Liver (tissue), 9 donors: Measurements from ENCODE around the gene RGS3. TPM values are rescaled to one million over a fixed set of nuclear protein-coding genes. Genes with fewer than 3 reads are reported as not detected.

Source experiments
- DNase-seq: peaks from one replicate; pipeline ENCODE4 v3.0.0-alpha.2; 2017; ENCODE audit warnings: low spot score
- H3K27ac ChIP-seq, 2 donors: one replicate each; pipeline ENCODE4 v1.7.0; 2013; ENCODE audit warnings: inconsistent platforms in 2 of 2, low read length in 2 of 2, control low read depth in 1 of 2, low read depth in 1 of 2, mild to moderate bottlenecking in 1 of 2
- H3K27me3 ChIP-seq, 4 donors: one replicate each; pipeline versions ENCODE4 v1.6.1 to v1.7.0; 2013; ENCODE audit warnings: low read length in 3 of 4, inconsistent platforms in 1 of 4, mild to moderate bottlenecking in 1 of 4, moderate library complexity in 1 of 4; ENCODE audit not compliant: control insufficient read depth in 4 of 4, insufficient read depth in 4 of 4
- H3K36me3 ChIP-seq, 4 donors: one replicate each; pipeline versions ENCODE4 v1.6.1 to v1.7.0; 2013; ENCODE audit warnings: low read length in 3 of 4, mild to moderate bottlenecking in 3 of 4, low read depth in 1 of 4, moderate library complexity in 1 of 4; ENCODE audit not compliant: control insufficient read depth in 4 of 4, insufficient read depth in 3 of 4
- H3K4me1 ChIP-seq, 4 donors: one replicate each; pipeline versions ENCODE4 v1.6.1 to v1.7.0; 2013; ENCODE audit warnings: low read length in 3 of 4, mild to moderate bottlenecking in 3 of 4, moderate library complexity in 1 of 4; ENCODE audit not compliant: control insufficient read depth in 4 of 4, insufficient read depth in 4 of 4
- H3K4me3 ChIP-seq, 3 donors: one replicate each; pipeline versions ENCODE4 v1.6.1 to v1.7.0; 2013; ENCODE audit warnings: low read length in 3 of 3, control low read depth in 1 of 3, low read depth in 1 of 3, mild to moderate bottlenecking in 1 of 3
- H3K9ac ChIP-seq, 2 donors: one replicate each; pipeline ENCODE4 v1.7.0; 2013; ENCODE audit warnings: low read length in 2 of 2, mild to moderate bottlenecking in 2 of 2, moderate library complexity in 2 of 2, control low read depth in 1 of 2, low read depth in 1 of 2
- H3K9me3 ChIP-seq, 4 donors: one replicate each; pipeline versions ENCODE4 v1.6.1 to v1.7.0; 2013; ENCODE audit warnings: low read length in 3 of 4; ENCODE audit not compliant: control insufficient read depth in 4 of 4
- CTCF ChIP-seq: fragments of 150-350 bp; IDR thresholded peaks from 2 replicates; pipeline ENCODE4 v1.5.1; 2017; ENCODE audit warnings: improper control_type of control experiment, low read depth, low read length; ENCODE audit not compliant: missing input control
- EGR1 ChIP-seq, 2 donors: IDR thresholded peaks; 2 replicates each; pipeline ENCODE4 v1.6.1; 2016 to 2018; ENCODE audit warnings: antibody characterized with exemption in 2 of 2, low read depth in 2 of 2
- FOXA1 ChIP-seq: IDR thresholded peaks from 2 replicates; pipeline ENCODE4 v1.6.1; 2016; ENCODE audit warnings: antibody characterized with exemption
- FOXA2 ChIP-seq: IDR thresholded peaks from 2 replicates; pipeline ENCODE4 v1.6.1; 2016; ENCODE audit warnings: antibody characterized with exemption
- GABPA ChIP-seq, 2 donors: IDR thresholded peaks in 1 of 2; conservative IDR thresholded peaks in 1 of 2; 2 replicates each; pipeline ENCODE4 v1.6.1; 2016; ENCODE audit warnings: antibody characterized with exemption in 2 of 2, mild to moderate bottlenecking in 1 of 2, moderate library complexity in 1 of 2
- HNF4A ChIP-seq, 2 donors: conservative IDR thresholded peaks; 2 replicates each; pipeline ENCODE4 v1.6.1; 2016; ENCODE audit warnings: antibody characterized with exemption in 2 of 2, mild to moderate bottlenecking in 2 of 2
- HNF4G ChIP-seq: IDR thresholded peaks from 2 replicates; pipeline ENCODE4 v1.6.1; 2016; ENCODE audit warnings: antibody characterized with exemption
- JUND ChIP-seq, 2 donors: IDR thresholded peaks; 2 replicates each; pipeline ENCODE4 v1.6.1; 2016; ENCODE audit warnings: antibody characterized with exemption in 2 of 2
- NR2F2 ChIP-seq: IDR thresholded peaks from 2 replicates; pipeline ENCODE4 v1.6.1; 2016; ENCODE audit warnings: antibody characterized with exemption
- RAD21 ChIP-seq, 2 donors: IDR thresholded peaks; 2 replicates each; pipeline ENCODE4 v1.6.1; 2016; ENCODE audit warnings: antibody characterized with exemption in 2 of 2, mild to moderate bottlenecking in 2 of 2
- RXRA ChIP-seq, 2 donors: IDR thresholded peaks; 2 replicates each; pipeline ENCODE4 v1.6.1; 2017 to 2018; ENCODE audit warnings: antibody characterized with exemption in 2 of 2, mild to moderate bottlenecking in 1 of 2
- SP1 ChIP-seq: IDR thresholded peaks from 2 replicates; pipeline ENCODE4 v1.6.1; 2018; ENCODE audit warnings: antibody characterized with exemption, mild to moderate bottlenecking
- TAF1 ChIP-seq: conservative IDR thresholded peaks from 2 replicates; pipeline ENCODE4 v1.6.1; 2016; ENCODE audit warnings: antibody characterized with exemption, mild to moderate bottlenecking
- YY1 ChIP-seq: IDR thresholded peaks from 2 replicates; pipeline ENCODE4 v1.6.1; 2016; ENCODE audit warnings: antibody characterized with exemption, mild to moderate bottlenecking
- WGBS: extraction: QIAGEN DNeasy Blood & Tissue Kit; methylation state at CpG from one replicate; pipeline ENCODE4 v1.1.7; 2013; 5-methylcytosine and 5-hydroxymethylcytosine counted together
- polyA plus RNA-seq, 2 donors: library from polyadenylated mRNA; stranded (reverse) in 1 of 2; unstranded in 1 of 2; fragments of 200-250 nt in 1 of 2; fragments of >200 nt in 1 of 2; fragmentation: Nextera tagmentation in 1 of 2; extraction: Ambion mirVana in 1 of 2; gene quantifications; one replicate each; pipeline versions ENCODE4 v1.2.1 to v1.2.3, GENCODE V29; 2013 to 2015
- total RNA-seq, 2 donors: library from RNA; depleted of rRNA; stranded (reverse); fragments of >200 nt; gene quantifications; one replicate each; pipeline ENCODE4 v1.2.3, GENCODE V29; 2014
- TF ChIP-seq, protein P1 (sequence below): IDR thresholded peaks from 2 replicates; pipeline ENCODE4 v1.6.1; 2016; ENCODE audit warnings: antibody characterized with exemption
- TF ChIP-seq, protein P2 (sequence below): IDR thresholded peaks from 2 replicates; pipeline ENCODE4 v1.6.1; 2016; ENCODE audit warnings: antibody characterized with exemption
- TF ChIP-seq, protein P3 (sequence below): IDR thresholded peaks from 2 replicates; pipeline ENCODE4 v1.6.1; 2016; ENCODE audit warnings: antibody characterized with exemption, mild to moderate bottlenecking
- TF ChIP-seq, protein P4 (sequence below): IDR thresholded peaks from 2 replicates; pipeline ENCODE4 v1.6.1; 2016; ENCODE audit warnings: antibody characterized with exemption
- donor health status: healthy.
- donor health status: healthy.
- donor health status: healthy.
- donor health status: healthy.
- donor health status: healthy.

The RGS3 gene
- total and polyA plus RNA-seq, 4 donors, result 13.0 to 65.0 (median 28.3) TPM

DNA sequence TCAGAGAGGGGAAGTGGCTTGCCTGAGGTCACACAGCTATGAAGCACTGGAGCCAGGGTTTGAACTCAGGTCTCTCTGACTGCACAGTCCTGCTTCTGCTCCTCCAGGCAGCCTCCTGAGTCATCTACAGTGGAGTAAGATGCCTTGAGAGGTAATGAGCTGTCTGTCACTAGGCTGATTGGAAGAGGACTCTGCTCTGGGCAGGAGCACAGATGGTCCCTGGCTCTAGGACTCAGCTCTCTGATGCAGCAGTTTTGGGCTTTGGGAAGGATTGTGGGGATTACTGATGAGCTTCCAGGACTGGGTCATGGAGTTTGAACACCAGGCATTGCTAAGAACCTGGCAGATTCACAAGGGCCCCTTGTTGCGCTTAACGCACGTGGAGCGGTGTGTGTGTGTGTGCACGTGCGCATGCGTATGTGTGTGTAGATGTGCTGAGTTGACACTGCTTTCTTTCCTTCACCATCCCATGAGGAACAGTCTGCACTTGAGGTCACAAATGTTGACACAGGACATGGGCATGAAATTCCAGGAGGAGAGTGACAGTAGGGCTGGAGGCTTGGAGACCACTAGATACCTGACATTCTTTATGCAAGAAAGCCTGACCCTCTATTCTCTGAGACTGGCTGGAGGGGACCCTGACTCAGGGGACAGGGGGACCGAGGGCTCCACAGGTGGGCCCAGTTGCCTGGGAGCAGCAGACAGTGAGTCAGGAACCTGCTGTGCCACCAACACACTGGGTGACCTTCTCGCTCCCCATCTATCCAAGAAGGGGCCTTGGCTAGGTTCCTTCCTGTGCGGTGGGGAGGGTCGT, 170.5 kb downstream of the RGS3 start:
- no peak overlapping the region for H3K4me3 ChIP-seq
- DNase-seq, result no peak
- H3K4me1 ChIP-seq, result peaks cover 6 to 12% (median 8%) of the 10 kb centered on the region in 4 donors
- no peaks in the 10 kb centered on the region for H3K36me3 ChIP-seq
- TF ChIP-seq GABPA (IDR thresholded peaks at IDR 0.05 in 1 of 2, conservative IDR thresholded peaks at IDR 0.05 in 1 of 2) (no peak), HNF4A (conservative IDR thresholded peaks at IDR 0.05) (no peak), CTCF (no peak), EGR1 (IDR thresholded peaks at IDR 0.05; ENCODE audit: low read depth in 2 of 2) (no peak), SP1 (no peak), RXRA (IDR thresholded peaks at IDR 0.05) (no peak), FOXA2 (no peak), RAD21 (IDR thresholded peaks at IDR 0.05) (no peak), YY1 (no peak), TAF1 (no peak), HNF4G (no peak), FOXA1 (no peak), NR2F2 (no peak), JUND (IDR thresholded peaks at IDR 0.05) (no peak)
- TF ChIP-seq, protein P1, sequence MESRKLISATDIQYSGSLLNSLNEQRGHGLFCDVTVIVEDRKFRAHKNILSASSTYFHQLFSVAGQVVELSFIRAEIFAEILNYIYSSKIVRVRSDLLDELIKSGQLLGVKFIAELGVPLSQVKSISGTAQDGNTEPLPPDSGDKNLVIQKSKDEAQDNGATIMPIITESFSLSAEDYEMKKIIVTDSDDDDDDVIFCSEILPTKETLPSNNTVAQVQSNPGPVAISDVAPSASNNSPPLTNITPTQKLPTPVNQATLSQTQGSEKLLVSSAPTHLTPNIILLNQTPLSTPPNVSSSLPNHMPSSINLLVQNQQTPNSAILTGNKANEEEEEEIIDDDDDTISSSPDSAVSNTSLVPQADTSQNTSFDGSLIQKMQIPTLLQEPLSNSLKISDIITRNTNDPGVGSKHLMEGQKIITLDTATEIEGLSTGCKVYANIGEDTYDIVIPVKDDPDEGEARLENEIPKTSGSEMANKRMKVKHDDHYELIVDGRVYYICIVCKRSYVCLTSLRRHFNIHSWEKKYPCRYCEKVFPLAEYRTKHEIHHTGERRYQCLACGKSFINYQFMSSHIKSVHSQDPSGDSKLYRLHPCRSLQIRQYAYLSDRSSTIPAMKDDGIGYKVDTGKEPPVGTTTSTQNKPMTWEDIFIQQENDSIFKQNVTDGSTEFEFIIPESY, result no peak
- TF ChIP-seq, protein P2, sequence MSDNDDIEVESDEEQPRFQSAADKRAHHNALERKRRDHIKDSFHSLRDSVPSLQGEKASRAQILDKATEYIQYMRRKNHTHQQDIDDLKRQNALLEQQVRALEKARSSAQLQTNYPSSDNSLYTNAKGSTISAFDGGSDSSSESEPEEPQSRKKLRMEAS, result no peak
- TF ChIP-seq, protein P3, sequence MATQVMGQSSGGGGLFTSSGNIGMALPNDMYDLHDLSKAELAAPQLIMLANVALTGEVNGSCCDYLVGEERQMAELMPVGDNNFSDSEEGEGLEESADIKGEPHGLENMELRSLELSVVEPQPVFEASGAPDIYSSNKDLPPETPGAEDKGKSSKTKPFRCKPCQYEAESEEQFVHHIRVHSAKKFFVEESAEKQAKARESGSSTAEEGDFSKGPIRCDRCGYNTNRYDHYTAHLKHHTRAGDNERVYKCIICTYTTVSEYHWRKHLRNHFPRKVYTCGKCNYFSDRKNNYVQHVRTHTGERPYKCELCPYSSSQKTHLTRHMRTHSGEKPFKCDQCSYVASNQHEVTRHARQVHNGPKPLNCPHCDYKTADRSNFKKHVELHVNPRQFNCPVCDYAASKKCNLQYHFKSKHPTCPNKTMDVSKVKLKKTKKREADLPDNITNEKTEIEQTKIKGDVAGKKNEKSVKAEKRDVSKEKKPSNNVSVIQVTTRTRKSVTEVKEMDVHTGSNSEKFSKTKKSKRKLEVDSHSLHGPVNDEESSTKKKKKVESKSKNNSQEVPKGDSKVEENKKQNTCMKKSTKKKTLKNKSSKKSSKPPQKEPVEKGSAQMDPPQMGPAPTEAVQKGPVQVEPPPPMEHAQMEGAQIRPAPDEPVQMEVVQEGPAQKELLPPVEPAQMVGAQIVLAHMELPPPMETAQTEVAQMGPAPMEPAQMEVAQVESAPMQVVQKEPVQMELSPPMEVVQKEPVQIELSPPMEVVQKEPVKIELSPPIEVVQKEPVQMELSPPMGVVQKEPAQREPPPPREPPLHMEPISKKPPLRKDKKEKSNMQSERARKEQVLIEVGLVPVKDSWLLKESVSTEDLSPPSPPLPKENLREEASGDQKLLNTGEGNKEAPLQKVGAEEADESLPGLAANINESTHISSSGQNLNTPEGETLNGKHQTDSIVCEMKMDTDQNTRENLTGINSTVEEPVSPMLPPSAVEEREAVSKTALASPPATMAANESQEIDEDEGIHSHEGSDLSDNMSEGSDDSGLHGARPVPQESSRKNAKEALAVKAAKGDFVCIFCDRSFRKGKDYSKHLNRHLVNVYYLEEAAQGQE, result no peak
- TF ChIP-seq, protein P4, sequence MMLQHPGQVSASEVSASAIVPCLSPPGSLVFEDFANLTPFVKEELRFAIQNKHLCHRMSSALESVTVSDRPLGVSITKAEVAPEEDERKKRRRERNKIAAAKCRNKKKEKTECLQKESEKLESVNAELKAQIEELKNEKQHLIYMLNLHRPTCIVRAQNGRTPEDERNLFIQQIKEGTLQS, result no peak
- no peak overlapping the region for H3K9ac ChIP-seq
- no peaks in the 10 kb centered on the region for H3K9me3 ChIP-seq
- WGBS, result 91% methylated on average over 11 of the region's 11 CpGs
- no peak overlapping the region for H3K27ac ChIP-seq
- no peaks in the 10 kb centered on the region for H3K27me3 ChIP-seq
